Heart right ventricle (tissue), 16 donors: ENCODE data around the gene CCDC197. TPM values are rescaled to one million over a fixed set of nuclear protein-coding genes. Genes with fewer than 3 reads are reported as not detected.

Experiments
- ATAC-seq, 8 donors: fragments of 200-7000 bp; cut with Tn5 transposase; one replicate each; pipeline ENCODE4 v1.9.1; 2020; ENCODE audit warnings: mild to moderate bottlenecking in 8 of 8, moderate library complexity in 8 of 8, moderate number of reproducible peaks in 1 of 8
- DNase-seq, 2 donors: peaks; one replicate each; pipeline ENCODE4 v3.0.0-alpha.2; 2020
- H3K27ac ChIP-seq, 10 donors: fragments of 200-600 bp; sonication (generic) in 2 of 10; one replicate each; pipeline versions ENCODE4 v1.5.0 to v1.8.0; 2020 to 2022; ENCODE audit warnings: mild to moderate bottlenecking in 3 of 10
- H3K27me3 ChIP-seq, 7 donors: fragments of 200-600 bp; one replicate each; pipeline ENCODE4 v1.8.0; 2021 to 2022; ENCODE audit warnings: mild to moderate bottlenecking in 2 of 7
- H3K36me3 ChIP-seq, 9 donors: fragments of 200-600 bp; sonication (generic) in 1 of 9; one replicate each; pipeline versions ENCODE4 v1.5.0 to v1.8.0; 2020 to 2022; ENCODE audit warnings: mild to moderate bottlenecking in 2 of 9
- H3K4me1 ChIP-seq, 9 donors: fragments of 200-600 bp; sonication (generic) in 1 of 9; one replicate each; pipeline versions ENCODE4 v1.5.0 to v1.8.0; 2020 to 2022; ENCODE audit warnings: mild to moderate bottlenecking in 4 of 9
- H3K4me3 ChIP-seq, 10 donors: fragments of 200-600 bp; sonication (generic) in 2 of 10; one replicate each; pipeline versions ENCODE4 v1.5.0 to v1.8.0; 2020 to 2022; ENCODE audit warnings: mild to moderate bottlenecking in 7 of 10, moderate library complexity in 2 of 10
- H3K9me3 ChIP-seq, 11 donors: fragments of 200-600 bp in 10 of 11; sonication (generic) in 2 of 11; one replicate each; pipeline versions ENCODE4 v1.5.0 to v1.8.0; 2013 to 2022; ENCODE audit warnings: mild to moderate bottlenecking in 2 of 11, control low read depth in 1 of 11, moderate library complexity in 1 of 11
- WGBS, 2 donors: extraction: QIAGEN DNeasy Blood & Tissue Kit; methylation state at CpG; one replicate each; pipeline ENCODE4 v1.1.7; 2013; ENCODE audit warnings: inconsistent platforms in 1 of 2; 5-methylcytosine and 5-hydroxymethylcytosine counted together
- intact Hi-C, 10 donors: fragments of 100-400 bp; cut with DNase I; formaldehyde crosslinking; loops; one replicate each; pipeline versions ENCODE4 v1.11.1 to v1.14.2; 2022
- polyA plus RNA-seq, 2 donors: library from polyadenylated mRNA; stranded (reverse); fragments of 200-250 nt; gene quantifications; one replicate each; pipeline ENCODE4 v1.2.3, GENCODE V29; 2013
- total RNA-seq, 10 donors: library from RNA; stranded (reverse); fragmentation: NEBNext Ultra II Directional in 3 of 10; extraction: Animal tissue kit (Norgen Biotek cat#: 25700) in 3 of 10; gene quantifications; one replicate each; pipeline versions ENCODE4 v1.2.1 to v1.2.4, GENCODE V29; 2021 to 2023
- TF ChIP-seq, protein P1 (sequence below), 9 donors: fragments of 200-600 bp; sonication (generic) in 2 of 9; IDR thresholded peaks; one replicate each; pipeline versions ENCODE4 v1.5.0 to v1.8.0; 2021 to 2022; ENCODE audit warnings: antibody characterized with exemption in 9 of 9, mild to moderate bottlenecking in 5 of 9, moderate library complexity in 1 of 9
- donor health status: Arrhythmogenic right ventricular cardiomyopathy.
- donor health status: ischemic (EF 13 %, LVEDD 7.1; RV severe dilation, severe dysfunction).
- donor health status: healthy with polysubstance abuse.
- donor health status: DM: no; HTN: yes; CAD: no.
- donor health status: DM: no; HTN: no; CAD: no.
- donor health status: ischemic (EF 25% LVEDD 6.9; RV normal size, moderate dysfunction).
- donor health status: ischemic (EF 25% LVEDD 5.7; RV mildly dilated, moderate dysfunction).
- donor health status: healthy.
- donor health status: DM: yes; HTN: yes; CAD: no.
- donor health status: Ischemic cardiomyopathy.
- donor health status: ischemic (EF 35%, LVEDD 5.7; RV mildly dilated, moderate dysfunction).
- donor health status: nonischemic (EF 11% LVEDD 7.7; RV severe dilation, severe dysfunction).
- donor health status: DM: yes; HTN: yes; CAD: no.
- donor health status: PGD.
- donor health status: ischemic (EF 29% LVEDD 5.4; RV normal size, mild dysfunction).
- donor health status: nonischemic (EF 23%, LVEDD 6.1; RV moderate dilation, normal function).

The CCDC197 gene
- total and polyA plus RNA-seq, 12 donors: 0.40 to 1.6 (median 0.86) TPM; not detected in 2

DNA sequence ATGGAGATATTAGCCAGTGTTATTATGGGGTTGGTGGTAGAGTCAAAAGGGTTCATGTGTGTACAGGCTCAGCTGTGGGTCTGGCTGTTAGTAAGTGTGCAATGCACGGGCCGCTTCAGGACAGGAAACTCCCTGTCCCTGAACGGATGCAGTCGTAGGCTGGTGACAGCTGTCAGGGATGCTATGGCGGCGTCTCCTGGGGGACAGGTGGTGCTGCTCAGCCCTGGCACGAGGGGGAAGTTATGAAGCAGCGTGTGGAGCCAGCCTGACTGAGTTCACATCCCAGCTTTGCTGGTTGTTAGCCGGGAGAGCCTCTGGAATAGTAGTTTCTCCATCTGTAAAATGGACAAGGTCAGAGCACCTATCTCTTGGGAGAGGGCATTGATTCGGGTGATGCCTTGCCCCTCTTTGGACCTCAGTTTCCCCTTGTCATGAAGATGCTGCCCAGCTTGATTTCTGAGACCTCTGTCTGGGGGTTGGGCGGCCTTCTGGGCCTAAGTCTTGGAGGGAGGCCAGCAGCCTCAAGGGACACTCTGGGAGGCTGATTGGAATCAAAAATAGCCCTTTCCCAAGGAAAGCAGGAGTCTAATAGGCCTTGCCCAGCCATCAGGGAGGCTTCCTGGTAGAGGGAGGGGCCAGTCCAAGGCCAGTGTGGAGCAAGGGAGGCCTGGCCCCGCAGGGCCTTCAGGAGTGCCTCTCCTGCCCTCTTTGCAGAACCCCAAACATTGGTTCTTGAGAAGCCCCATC, 27.8 kb upstream of the CCDC197 start:
- Histone ChIP-seq H3K9me3 (no peaks in the 10 kb centered on the region), H3K27me3 (no peaks in the 10 kb centered on the region), H3K4me1 (peaks cover 17 to 94% (median 58%) of the 10 kb centered on the region in 9 donors), H3K36me3 (peaks cover 0 to 5% (median 0%) of the 10 kb centered on the region in 9 donors), H3K4me3 (no peak overlapping the region), H3K27ac (peak overlapping the region in 8 of 10 donors; percentile 41 to 91 (median 60))
- intact Hi-C loops: no loop called here
- WGBS, 2 donors: 32 to 33% methylated on average over 12 of the region's 12 CpGs
- TF ChIP-seq, protein P1, sequence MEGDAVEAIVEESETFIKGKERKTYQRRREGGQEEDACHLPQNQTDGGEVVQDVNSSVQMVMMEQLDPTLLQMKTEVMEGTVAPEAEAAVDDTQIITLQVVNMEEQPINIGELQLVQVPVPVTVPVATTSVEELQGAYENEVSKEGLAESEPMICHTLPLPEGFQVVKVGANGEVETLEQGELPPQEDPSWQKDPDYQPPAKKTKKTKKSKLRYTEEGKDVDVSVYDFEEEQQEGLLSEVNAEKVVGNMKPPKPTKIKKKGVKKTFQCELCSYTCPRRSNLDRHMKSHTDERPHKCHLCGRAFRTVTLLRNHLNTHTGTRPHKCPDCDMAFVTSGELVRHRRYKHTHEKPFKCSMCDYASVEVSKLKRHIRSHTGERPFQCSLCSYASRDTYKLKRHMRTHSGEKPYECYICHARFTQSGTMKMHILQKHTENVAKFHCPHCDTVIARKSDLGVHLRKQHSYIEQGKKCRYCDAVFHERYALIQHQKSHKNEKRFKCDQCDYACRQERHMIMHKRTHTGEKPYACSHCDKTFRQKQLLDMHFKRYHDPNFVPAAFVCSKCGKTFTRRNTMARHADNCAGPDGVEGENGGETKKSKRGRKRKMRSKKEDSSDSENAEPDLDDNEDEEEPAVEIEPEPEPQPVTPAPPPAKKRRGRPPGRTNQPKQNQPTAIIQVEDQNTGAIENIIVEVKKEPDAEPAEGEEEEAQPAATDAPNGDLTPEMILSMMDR (IDR thresholded peaks at IDR 0.05): no peak
- peak; percentile 54 to 61 for DNase-seq
- ATAC-seq: peak in 3 of 8 donors; percentile 32 to 53 (median 36)

DNA sequence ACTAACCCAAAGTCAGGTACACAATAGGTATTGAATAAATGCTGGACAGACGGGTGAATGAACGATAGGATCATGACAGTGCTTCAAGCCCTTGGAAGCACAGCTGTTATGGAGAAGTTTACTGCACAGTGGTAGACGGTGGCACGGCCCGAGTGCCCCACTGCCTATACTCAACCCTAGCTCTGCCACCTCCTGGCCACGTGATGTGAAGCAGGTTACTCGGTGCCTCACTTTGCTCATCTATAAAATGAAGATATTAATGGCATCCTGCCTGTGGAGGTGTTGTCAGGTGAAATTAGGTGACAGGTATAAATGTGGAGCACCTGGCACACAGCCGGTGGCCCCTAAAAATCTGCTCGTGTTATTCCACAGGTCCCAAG, 26.5 kb upstream of the CCDC197 start:
- 35 to 43% methylated on average over 9 of the region's 9 CpGs for WGBS, 2 donors
- Histone ChIP-seq H3K9me3 (no peaks in the 10 kb centered on the region), H3K27ac (peak overlapping the region in 9 of 10 donors; percentile 25 to 91 (median 65)), H3K4me1 (peaks cover 17 to 94% (median 56%) of the 10 kb centered on the region in 9 donors), H3K4me3 (peak overlapping the region in 8 of 10 donors; percentile 6 to 51 (median 40)), H3K36me3 (peaks cover 0 to 5% (median 0%) of the 10 kb centered on the region in 9 donors), H3K27me3 (no peaks in the 10 kb centered on the region)
- intact Hi-C loops: no loop called here
- TF ChIP-seq, protein P1 (IDR thresholded peaks at IDR 0.05): peak in 6 of 9 donors; percentile 7 to 42 (median 33)
- DNase-seq (no peak), ATAC-seq (peak in 1 of 8 donors; percentile 46)

DNA sequence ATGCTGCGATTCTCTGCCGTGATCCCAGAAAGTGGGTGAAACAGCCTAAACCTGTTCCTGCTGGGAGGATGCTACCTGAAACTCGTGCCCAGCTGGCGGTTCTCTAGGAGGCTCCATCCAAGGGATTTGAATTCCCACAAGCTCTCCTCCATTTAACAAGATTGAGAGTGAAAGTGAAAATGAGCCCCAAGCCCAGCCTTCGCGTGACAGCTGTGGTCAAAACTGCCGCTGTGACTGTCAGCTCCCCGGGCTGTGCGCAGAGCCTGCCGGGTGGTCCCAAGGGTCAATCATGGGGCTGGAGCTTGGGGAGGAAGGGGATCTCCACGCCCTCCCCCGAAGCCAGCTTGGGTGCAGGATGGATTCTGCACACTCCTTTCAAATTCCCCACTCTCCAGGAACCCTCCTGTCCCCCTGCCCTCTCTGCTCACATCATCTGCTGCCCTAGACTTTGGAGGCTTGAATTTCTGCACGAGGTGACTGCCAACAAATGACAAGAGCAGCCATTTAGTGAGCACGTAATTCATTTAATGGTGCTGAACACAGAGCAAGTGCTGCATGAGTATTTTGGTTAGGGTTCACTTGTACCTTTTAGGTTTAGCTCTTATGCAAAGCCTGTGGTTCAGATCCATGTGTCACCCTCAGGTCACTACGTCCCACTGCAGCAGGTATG, 26.0 kb upstream of the CCDC197 start:
- intact Hi-C loops: no loop called here
- Histone ChIP-seq H3K27me3 (no peaks in the 10 kb centered on the region), H3K36me3 (peaks cover 0 to 5% (median 0%) of the 10 kb centered on the region in 9 donors), H3K9me3 (no peaks in the 10 kb centered on the region), H3K4me1 (peaks cover 17 to 93% (median 50%) of the 10 kb centered on the region in 9 donors), H3K4me3 (peak overlapping the region in 8 of 10 donors; percentile 6 to 51 (median 40)), H3K27ac (peak overlapping the region in 9 of 10 donors; percentile 13 to 91 (median 65))
- ATAC-seq: no peak
- no peak for DNase-seq
- TF ChIP-seq, protein P1 (IDR thresholded peaks at IDR 0.05): no peak
- 30 to 33% methylated on average over 15 of the region's 15 CpGs for WGBS, 2 donors

DNA sequence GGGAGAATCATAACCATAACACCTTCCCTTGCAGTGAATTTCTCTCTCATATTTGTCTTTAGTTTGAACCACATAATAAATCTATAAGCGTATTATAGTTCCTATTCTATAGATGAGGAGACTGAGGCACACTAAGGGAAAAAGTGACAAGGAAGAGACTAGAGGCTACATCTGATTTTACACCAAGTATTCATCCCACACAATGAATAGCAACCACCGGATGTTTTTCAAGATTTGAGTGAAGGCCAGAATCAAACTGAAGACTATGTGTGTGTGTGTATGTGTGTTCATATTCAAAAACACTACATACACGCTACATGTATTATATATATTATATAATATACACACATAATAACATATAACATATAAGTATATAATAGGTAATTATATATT, 25.5 kb upstream of the CCDC197 start:
- Histone ChIP-seq H3K4me3 (peak overlapping the region in 2 of 10 donors; percentile 41 to 46), H3K27me3 (no peaks in the 10 kb centered on the region), H3K27ac (peak overlapping the region in 7 of 10 donors; percentile 13 to 91 (median 87)), H3K36me3 (peaks cover 0 to 4% (median 0%) of the 10 kb centered on the region in 9 donors), H3K9me3 (no peaks in the 10 kb centered on the region), H3K4me1 (peaks cover 20 to 97% (median 50%) of the 10 kb centered on the region in 9 donors)
- 60 to 68% methylated on average over 3 of the region's 3 CpGs for WGBS, 2 donors
- intact Hi-C loops: no loop called here
- TF ChIP-seq, protein P1 (IDR thresholded peaks at IDR 0.05): no peak
- DNase-seq (no peak), ATAC-seq (no peak)
